Stimulated activated naive CD8-positive, alpha-beta T cell treated with anti-CD3 and anti-CD28 coated beads, Interleukin-15, Interleukin-2, amounts not matched to agents 100 U/mL and 50 U/mL, for 24 hours (primary cell): Measurements from ENCODE around the gene EPB41L5.

Experiments used
- ATAC-seq: fragments of 150-1000 bp; cut with Tn5 transposase; one replicate; pipeline ENCODE4 v1.10.0; 2021
- DNase-seq: peaks from one replicate; pipeline ENCODE4 v3.0.0; 2021

EPB41L5 gene

GRCh38 chr2:120226316-120226715, 213.4 kb downstream of the EPB41L5 start:
- no peak for ATAC-seq

GRCh38 chr2:120227111-120227991, 214.5 kb downstream of the EPB41L5 start:
- ATAC-seq, result no peak
- DNase-seq, result peak; percentile 42

More at GRCh38 chr2:120226316-120226715, 213.4 kb downstream of the EPB41L5 start:
- no peak for DNase-seq

- ATAC-seq (no peak), DNase-seq (no peak)
Observed at GRCh38 chr2:120228503-120228902, 215.6 kb downstream of the EPB41L5 start.
